ENCODE data around the gene ARL4D.

GRCh38 chr17:43411749-43412148, 13.0 kb downstream of the ARL4D start:
- TF ChIP-seq EGR1 (IDR thresholded peaks at IDR 0.05; ENCODE audit: low read depth) (no peak), RAD21 (IDR thresholded peaks at IDR 0.05; ENCODE audit: low read depth) (no peak), ZNF274 (IDR thresholded peaks at IDR 0.05; ENCODE audit: low read depth, low read length) (no peak)
- TF ChIP-seq, protein P1, sequence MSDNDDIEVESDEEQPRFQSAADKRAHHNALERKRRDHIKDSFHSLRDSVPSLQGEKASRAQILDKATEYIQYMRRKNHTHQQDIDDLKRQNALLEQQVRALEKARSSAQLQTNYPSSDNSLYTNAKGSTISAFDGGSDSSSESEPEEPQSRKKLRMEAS (IDR thresholded peaks at IDR 0.05), result no peak

Measured in HCT116 (cell line).